PC-9 (cell line): Measurements from ENCODE around the gene SLC22A31. TPM values are rescaled to one million over a fixed set of nuclear protein-coding genes. Genes with fewer than 3 reads are reported as not detected.

Source experiments
- BruUV-seq: library from RNA; stranded (reverse); fragments of 400-500 nt; replicated peaks from 2 replicates; lab custom pipeline; 2021; lab: Mats Ljungman, UMichigan
- CTCF ChIA-PET: fragments of 300-600 bp; sonication (Branson Sonifier 250); formaldehyde crosslinking; loops from one replicate; lab custom pipeline; 2022; ENCODE audit warnings: antibody characterized with exemption; lab: Charles Lee
- POLR2A ChIA-PET: fragments of 300-600 bp; sonication (Branson Sonifier 250); formaldehyde crosslinking; loops from one replicate; lab custom pipeline; 2022; ENCODE audit warnings: antibody characterized with exemption; ENCODE audit not compliant: unreplicated experiment; lab: Charles Lee
- DNase-seq, 2 experiments: peaks; one replicate each; pipeline versions ENCODE4 v3.0.0 to v3.0.0-alpha.2; 2015 to 2022; ENCODE audit warnings: mixed read lengths in 1 of 2
- H2AFZ ChIP-seq: fragments of 200-600 bp; sonication (generic); 2 replicates; pipeline ENCODE4 v1.8.1; 2017; ENCODE audit warnings: antibody characterized with exemption
- H3F3A ChIP-seq: fragments of 200-600 bp; sonication (generic); 2 replicates; pipeline ENCODE4 v1.8.1; 2017; ENCODE audit warnings: antibody characterized with exemption, mild to moderate bottlenecking, low read depth; ENCODE audit not compliant: insufficient read depth
- H3K27ac ChIP-seq: fragments of 200-600 bp; sonication (generic); 2 replicates; pipeline ENCODE4 v1.6.1; 2016; ENCODE audit warnings: mixed run types
- H3K27me3 ChIP-seq: fragments of 200-600 bp; sonication (generic); 2 replicates; pipeline ENCODE4 v1.6.1; 2016; ENCODE audit warnings: low read depth, mixed run types; ENCODE audit not compliant: insufficient read depth
- H3K36me3 ChIP-seq: fragments of 200-600 bp; sonication (generic); 2 replicates; pipeline ENCODE4 v1.6.1; 2016; ENCODE audit warnings: low read depth, mixed run types
- H3K4me1 ChIP-seq: fragments of 200-600 bp; sonication (generic); replicated peaks from 2 replicates; pipeline ENCODE4 v1.6.1; 2016; ENCODE audit warnings: mixed run types; ENCODE audit not compliant: insufficient read depth
- H3K4me2 ChIP-seq: fragments of 200-600 bp; sonication (generic); 2 replicates; pipeline ENCODE4 v1.6.1; 2017; ENCODE audit warnings: mixed run types
- H3K4me3 ChIP-seq: fragments of 200-600 bp; sonication (generic); 2 replicates; pipeline ENCODE4 v1.6.1; 2016; ENCODE audit warnings: mixed run types
- H3K79me2 ChIP-seq: fragments of 200-600 bp; sonication (generic); 2 replicates; pipeline ENCODE4 v1.6.1; 2017; ENCODE audit warnings: low read depth, mixed run types
- H3K9me2 ChIP-seq: fragments of 200-600 bp; sonication (generic); 2 replicates; pipeline ENCODE4 v1.8.1; 2017; ENCODE audit warnings: mild to moderate bottlenecking; ENCODE audit not compliant: insufficient read depth
- H3K9me3 ChIP-seq: fragments of 200-600 bp; sonication (generic); 2 replicates; pipeline ENCODE4 v1.8.1; 2016; ENCODE audit warnings: low read depth; ENCODE audit not compliant: insufficient read depth
- H4K20me1 ChIP-seq: fragments of 200-600 bp; sonication (generic); 2 replicates; pipeline ENCODE4 v1.8.1; 2017; ENCODE audit not compliant: insufficient read depth
- EZH2 ChIP-seq: fragments of 200-600 bp; sonication (generic); IDR thresholded peaks from 2 replicates; pipeline ENCODE4 v1.8.0; 2017; ENCODE audit warnings: antibody characterized with exemption, low read depth
- intact Hi-C: fragments of 100-400 bp; cut with micrococcal nuclease; formaldehyde crosslinking; loops from one replicate; pipeline ENCODE4 v1.10.0; 2022; ENCODE audit not compliant: unreplicated experiment
- total RNA-seq: library from RNA; stranded (reverse); gene quantifications from 2 replicates; pipeline ENCODE4 v1.2.3, GENCODE V29; 2021
- TF ChIP-seq, protein P1 (sequence below): fragments of 200-600 bp; sonication (generic); conservative IDR thresholded peaks from 2 replicates; pipeline ENCODE4 v1.6.1; 2017; ENCODE audit warnings: mixed run types, antibody characterized with exemption, mild to moderate bottlenecking, moderate library complexity

SLC22A31 gene
- total RNA-seq, 1 experiment from 2014 or later = 2.5 TPM

DNA sequence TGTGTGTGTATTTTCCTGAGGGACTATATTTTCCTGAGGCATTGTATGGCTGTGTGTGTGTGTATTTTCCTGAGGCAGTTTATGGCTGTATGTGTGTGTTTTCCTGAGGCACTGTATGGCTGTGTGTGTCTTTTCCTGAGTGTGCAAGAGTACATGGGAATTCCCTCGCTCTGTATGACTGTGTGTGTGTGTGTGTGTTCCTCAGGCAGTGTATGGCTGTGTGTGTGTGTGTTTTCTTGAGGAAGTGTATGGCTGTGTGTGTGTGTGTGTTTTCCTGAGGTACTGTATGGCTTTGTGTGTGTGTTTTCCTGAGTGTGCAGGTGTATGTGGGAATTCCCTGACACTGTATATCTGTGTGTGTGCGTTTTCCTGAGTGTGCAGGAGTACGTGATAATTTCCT lies 21.3 kb upstream of the SLC22A31 start:
- no peaks in the 10 kb centered on the region for H4K20me1 ChIP-seq
- no peaks in the 10 kb centered on the region; the same call in 1 of the 2 replicates for H3K9me3 ChIP-seq
- CTCF ChIA-PET = no interaction called here
- DNase-seq = no peak
- 0 out of 2 replicates have a peak, but pooled peaks cover 5% of the 10 kb centered on the region for H3K4me1 ChIP-seq
- intact Hi-C loops = no loop called here
- BruUV-seq = no TSS peak
- H3K4me3 ChIP-seq = no peak overlapping the region
- H3K36me3 ChIP-seq = peaks cover 16% of the 10 kb centered on the region
- TF ChIP-seq, protein P1, sequence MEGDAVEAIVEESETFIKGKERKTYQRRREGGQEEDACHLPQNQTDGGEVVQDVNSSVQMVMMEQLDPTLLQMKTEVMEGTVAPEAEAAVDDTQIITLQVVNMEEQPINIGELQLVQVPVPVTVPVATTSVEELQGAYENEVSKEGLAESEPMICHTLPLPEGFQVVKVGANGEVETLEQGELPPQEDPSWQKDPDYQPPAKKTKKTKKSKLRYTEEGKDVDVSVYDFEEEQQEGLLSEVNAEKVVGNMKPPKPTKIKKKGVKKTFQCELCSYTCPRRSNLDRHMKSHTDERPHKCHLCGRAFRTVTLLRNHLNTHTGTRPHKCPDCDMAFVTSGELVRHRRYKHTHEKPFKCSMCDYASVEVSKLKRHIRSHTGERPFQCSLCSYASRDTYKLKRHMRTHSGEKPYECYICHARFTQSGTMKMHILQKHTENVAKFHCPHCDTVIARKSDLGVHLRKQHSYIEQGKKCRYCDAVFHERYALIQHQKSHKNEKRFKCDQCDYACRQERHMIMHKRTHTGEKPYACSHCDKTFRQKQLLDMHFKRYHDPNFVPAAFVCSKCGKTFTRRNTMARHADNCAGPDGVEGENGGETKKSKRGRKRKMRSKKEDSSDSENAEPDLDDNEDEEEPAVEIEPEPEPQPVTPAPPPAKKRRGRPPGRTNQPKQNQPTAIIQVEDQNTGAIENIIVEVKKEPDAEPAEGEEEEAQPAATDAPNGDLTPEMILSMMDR = no peak
- no peak for TF ChIP-seq EZH2
- H3F3A ChIP-seq = peaks cover 4% of the 10 kb centered on the region; the same call in 1 of the 2 replicates
- no peak overlapping the region for H3K4me2 ChIP-seq
- POLR2A ChIA-PET = no interaction called here
- H3K9me2 ChIP-seq = no peaks in the 10 kb centered on the region
- H3K79me2 ChIP-seq = peaks cover 15% of the 10 kb centered on the region
- H3K27ac ChIP-seq = no peak overlapping the region
- no peaks in the 10 kb centered on the region for H3K27me3 ChIP-seq
- H2AFZ ChIP-seq = no peak overlapping the region

DNA sequence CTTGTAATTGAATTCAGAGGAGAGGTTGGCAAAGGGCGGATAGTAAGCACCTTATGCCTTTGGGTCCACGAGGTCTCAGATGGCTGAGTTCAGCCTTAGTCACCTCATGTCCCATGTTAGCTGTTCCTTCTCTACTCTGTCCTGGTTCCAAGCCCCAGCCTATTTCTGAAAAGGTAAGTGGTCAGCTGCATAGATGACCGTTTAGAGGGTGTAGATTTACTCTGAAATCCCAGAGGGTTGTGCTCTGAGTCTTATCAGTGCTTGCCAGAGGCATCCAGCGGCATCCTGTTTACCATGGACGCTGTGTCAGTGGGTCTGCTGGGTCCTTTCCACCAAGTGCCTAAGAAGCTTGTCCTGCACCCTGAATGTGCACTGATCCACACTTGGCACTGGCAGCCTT lies 19.0 kb upstream of the SLC22A31 start:
- CTCF ChIA-PET = no interaction called here
- H4K20me1 ChIP-seq = no peaks in the 10 kb centered on the region
- no peak overlapping the region for H2AFZ ChIP-seq
- H3K79me2 ChIP-seq = peaks cover 15% of the 10 kb centered on the region
- no peaks in the 10 kb centered on the region for H3K9me3 ChIP-seq
- no TSS peak for BruUV-seq
- H3K9me2 ChIP-seq = no peaks in the 10 kb centered on the region
- no peaks in the 10 kb centered on the region for H3K27me3 ChIP-seq
- POLR2A ChIA-PET = no interaction called here
- no peak overlapping the region for H3K4me2 ChIP-seq
- H3F3A ChIP-seq = peaks cover 4% of the 10 kb centered on the region; the same call in 1 of the 2 replicates
- DNase-seq = no peak
- intact Hi-C loops = loop anchor here (5.0 kb wide), 1 partner anchor 292 kb away; no protein-coding TSS in a partner anchor
- TF ChIP-seq, protein P1 = no peak
- no peak for TF ChIP-seq EZH2
- H3K36me3 ChIP-seq = no peaks in the 10 kb centered on the region; the same call in 1 of the 2 replicates
- no peak overlapping the region for H3K4me3 ChIP-seq
- no peak overlapping the region for H3K27ac ChIP-seq
- 0 out of 2 replicates have a peak, but pooled peaks cover 5% of the 10 kb centered on the region for H3K4me1 ChIP-seq

DNA sequence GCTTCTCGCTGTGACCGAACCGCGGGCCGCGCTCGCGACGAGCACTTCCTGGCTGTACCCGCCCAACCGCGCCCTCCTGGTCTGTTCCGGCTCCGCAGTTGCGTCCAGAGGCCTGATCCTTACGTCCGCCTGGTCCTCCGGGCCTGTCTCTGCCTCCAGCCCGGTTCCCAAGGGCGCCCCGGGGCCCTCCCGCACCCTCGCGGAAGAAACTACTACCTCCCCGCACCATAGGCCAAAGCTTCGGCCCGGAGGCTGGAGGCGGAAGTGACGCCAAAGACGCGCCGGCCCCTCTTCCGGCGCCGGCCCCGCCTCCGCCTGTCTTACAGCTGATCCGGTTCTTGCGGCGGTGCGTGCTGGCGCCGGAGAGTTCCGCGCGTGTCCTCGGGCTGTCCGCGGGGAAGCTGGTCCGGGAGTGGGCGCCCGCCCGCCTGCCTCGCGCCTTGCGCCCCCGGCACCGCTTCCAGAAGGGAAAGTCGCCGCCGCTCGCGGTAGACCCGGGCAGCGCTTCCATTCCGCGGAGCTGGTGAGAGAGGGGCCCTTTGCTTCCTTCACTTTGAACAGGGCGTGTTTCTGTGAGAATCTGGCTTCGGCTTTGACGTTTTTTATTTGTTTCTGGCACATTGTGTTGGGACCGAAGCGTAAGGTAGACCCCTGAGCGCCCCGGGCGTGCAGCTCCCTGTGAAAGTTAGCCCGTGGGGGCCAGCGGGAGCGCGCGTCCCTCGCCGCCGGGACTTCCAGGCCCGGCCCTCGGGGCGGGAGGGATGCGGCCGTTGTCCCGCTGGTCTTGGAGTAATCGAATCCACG lies 17.3 kb upstream of the SLC22A31 start, which contains the start of gene ZNF778:
Gene ZNF778 (plus strand): TSS at position 316 of the 804 bp plus-strand sequence. CDS start 3,425 bp downstream, outside the sequence.
- Histone ChIP-seq H3K36me3 (no peaks in the 10 kb centered on the region; the same call in 1 of the 2 replicates), H3K9me3 (no peaks in the 10 kb centered on the region), H3K4me3 (peak within 1 kb of the TSS; percentile 84), H3K9me2 (no peaks in the 10 kb centered on the region), H3K4me2 (peak within 1 kb of the TSS; percentile 95), H3K27ac (peak within 1 kb of the TSS; percentile 53), H3K79me2 (peaks cover 15% of the 10 kb centered on the region), H4K20me1 (no peaks in the 10 kb centered on the region), H3F3A (peaks cover 4% of the 10 kb centered on the region; the same call in 1 of the 2 replicates), H3K27me3 (no peaks in the 10 kb centered on the region), H3K4me1 (0 out of 2 replicates have a peak, but pooled peaks cover 5% of the 10 kb centered on the region), H2AFZ (peak within 1 kb of the TSS; percentile 94)
- intact Hi-C loops = loop anchor here (2.0 to 5.0 kb wide), 2 partner anchors 290 to 647 kb away; partner anchors contain the start of gene ZC3H18
- BruUV-seq = no TSS peak
- DNase-seq = peak; percentile 75 to 77
- ChIA-PET POLR2A (interaction anchor here (0.6 kb wide), 2 partner anchors 347 to 433 kb away, joined by 4 to 8 read pairs; no protein-coding TSS in a partner anchor), CTCF (interaction anchor here (0.6 to 0.9 kb wide), 3 partner anchors 385 to 659 kb away, joined by 4 to 14 read pairs (median 6); no protein-coding TSS in a partner anchor)
- no peak for TF ChIP-seq EZH2
- TF ChIP-seq, protein P1 = no peak
